Endodermal cell (in vitro differentiated cells): ENCODE results near the gene TMC8. TPM values are rescaled to one million over a fixed set of nuclear protein-coding genes. Genes with fewer than 3 reads are reported as not detected.

Source experiments
- DNase-seq: peaks from one replicate; pipeline ENCODE4 v3.0.0-alpha.2; 2017
- H3K27ac ChIP-seq: 2 replicates; pipeline ENCODE4 v1.5.1; 2013; ENCODE audit warnings: mild to moderate bottlenecking, low read depth, low read length, moderate library complexity
- H3K27me3 ChIP-seq: 2 replicates; pipeline ENCODE4 v1.6.1; 2013; ENCODE audit warnings: mild to moderate bottlenecking, low read length, moderate library complexity; ENCODE audit not compliant: insufficient read depth, control insufficient read depth, poor library complexity, severe bottlenecking
- H3K36me3 ChIP-seq: 2 replicates; pipeline ENCODE4 v1.7.0; 2013; ENCODE audit warnings: mild to moderate bottlenecking, low read length, moderate library complexity; ENCODE audit not compliant: control insufficient read depth, insufficient read depth
- H3K4me1 ChIP-seq: one replicate; pipeline ENCODE4 v1.7.0; 2013; ENCODE audit warnings: low read length; ENCODE audit not compliant: control insufficient read depth, insufficient read depth
- H3K4me3 ChIP-seq: 2 replicates; pipeline ENCODE4 v1.5.1; 2013; ENCODE audit warnings: mild to moderate bottlenecking, low read length, moderate library complexity
- H3K9ac ChIP-seq: 2 replicates; pipeline ENCODE4 v1.6.1; 2013; ENCODE audit warnings: mild to moderate bottlenecking, low read length, moderate library complexity; ENCODE audit not compliant: poor library complexity, severe bottlenecking; ENCODE audit errors: extremely low read depth
- H3K9me3 ChIP-seq: 2 replicates; pipeline ENCODE4 v1.6.1; 2013; ENCODE audit warnings: mild to moderate bottlenecking, low read length, moderate library complexity; ENCODE audit not compliant: control insufficient read depth
- H3K27ac Mint-ChIP-seq: 2 replicates; pipeline ENCODE4 v1.8.0; 2020; ENCODE audit warnings: mixed read lengths
- H3K27me3 Mint-ChIP-seq: 2 replicates; pipeline ENCODE4 v1.8.0; 2021; ENCODE audit warnings: mild to moderate bottlenecking, mixed read lengths; ENCODE audit not compliant: insufficient read depth
- H3K36me3 Mint-ChIP-seq: 2 replicates; pipeline ENCODE4 v1.8.0; 2020; ENCODE audit warnings: low read depth, mixed read lengths
- H3K4me1 Mint-ChIP-seq: 2 replicates; pipeline ENCODE4 v1.8.0; 2020; ENCODE audit warnings: mixed read lengths
- H3K4me3 Mint-ChIP-seq: 2 replicates; pipeline ENCODE4 v1.8.0; 2020; ENCODE audit warnings: mild to moderate bottlenecking, moderate library complexity, mixed read lengths
- H3K9me3 Mint-ChIP-seq: 2 replicates; pipeline ENCODE4 v1.8.0; 2020; ENCODE audit warnings: mild to moderate bottlenecking, mixed read lengths
- WGBS, 2 experiments: methylation state at CpG; one replicate each; pipeline versions ENCODE4 v1.1.5 to v1.1.7; 2013; ENCODE audit warnings: missing lambda C conversion rate in 2 of 2, mixed read lengths in 1 of 2; ENCODE audit not compliant: insufficient coverage in 1 of 2, insufficient read length in 1 of 2; 5-methylcytosine and 5-hydroxymethylcytosine counted together
- total RNA-seq, 2 donors: library from RNA; stranded (reverse); fragmentation: NEBNext Ultra II Directional in 1 of 2; extraction: Animal tissue kit (Norgen Biotek cat#: 25700) in 1 of 2; gene quantifications; 2 replicates in 1 of 2; 3 replicates in 1 of 2; pipeline ENCODE4 v1.2.1, GENCODE V29; 2021
- TF ChIP-seq, protein P1 (sequence below): fragments of 200-600 bp; sonication (generic); conservative IDR thresholded peaks from 2 replicates; pipeline ENCODE4 v1.5.0; 2021; ENCODE audit warnings: antibody characterized with exemption, mild to moderate bottlenecking

The TMC8 gene
- total RNA-seq, 2 donors from 2014 or later = 0.90 to 3.0 TPM

DNA sequence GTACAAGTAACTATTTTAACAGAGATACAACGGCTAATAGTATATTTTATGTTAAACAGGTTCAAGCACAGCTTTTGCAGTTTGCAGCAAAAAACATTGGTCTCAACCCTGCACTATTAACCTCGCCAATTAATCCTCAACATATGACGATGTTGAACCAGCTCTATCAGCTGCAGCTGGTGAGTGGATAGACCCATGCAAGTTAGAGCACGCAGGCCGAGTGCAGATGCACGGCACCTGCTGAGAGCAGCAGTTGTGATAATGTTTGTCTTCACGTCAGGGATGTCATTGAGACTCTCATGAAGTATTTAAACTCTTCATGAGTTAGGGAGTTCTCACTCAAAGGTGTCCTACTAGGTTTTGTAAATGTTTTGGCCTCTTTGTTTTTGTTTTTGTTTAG is 47.6 kb upstream of the TMC8 start:
- Histone ChIP-seq H3K27ac (no peak overlapping the region), H3K4me3 (no peak overlapping the region), H3K36me3 (peaks cover 70% of the 10 kb centered on the region), H3K27me3 (no peaks in the 10 kb centered on the region), H3K4me1 (no peaks in the 10 kb centered on the region), H3K9ac (no peak overlapping the region), H3K9me3 (no peaks in the 10 kb centered on the region)
- H3K9me3 Mint-ChIP-seq = no peaks in the 10 kb centered on the region
- DNase-seq = no peak
- TF ChIP-seq, protein P1, sequence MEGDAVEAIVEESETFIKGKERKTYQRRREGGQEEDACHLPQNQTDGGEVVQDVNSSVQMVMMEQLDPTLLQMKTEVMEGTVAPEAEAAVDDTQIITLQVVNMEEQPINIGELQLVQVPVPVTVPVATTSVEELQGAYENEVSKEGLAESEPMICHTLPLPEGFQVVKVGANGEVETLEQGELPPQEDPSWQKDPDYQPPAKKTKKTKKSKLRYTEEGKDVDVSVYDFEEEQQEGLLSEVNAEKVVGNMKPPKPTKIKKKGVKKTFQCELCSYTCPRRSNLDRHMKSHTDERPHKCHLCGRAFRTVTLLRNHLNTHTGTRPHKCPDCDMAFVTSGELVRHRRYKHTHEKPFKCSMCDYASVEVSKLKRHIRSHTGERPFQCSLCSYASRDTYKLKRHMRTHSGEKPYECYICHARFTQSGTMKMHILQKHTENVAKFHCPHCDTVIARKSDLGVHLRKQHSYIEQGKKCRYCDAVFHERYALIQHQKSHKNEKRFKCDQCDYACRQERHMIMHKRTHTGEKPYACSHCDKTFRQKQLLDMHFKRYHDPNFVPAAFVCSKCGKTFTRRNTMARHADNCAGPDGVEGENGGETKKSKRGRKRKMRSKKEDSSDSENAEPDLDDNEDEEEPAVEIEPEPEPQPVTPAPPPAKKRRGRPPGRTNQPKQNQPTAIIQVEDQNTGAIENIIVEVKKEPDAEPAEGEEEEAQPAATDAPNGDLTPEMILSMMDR = no peak
- peaks cover 61% of the 10 kb centered on the region for H3K36me3 Mint-ChIP-seq
- no peak overlapping the region for H3K27ac Mint-ChIP-seq
- H3K27me3 Mint-ChIP-seq = no peaks in the 10 kb centered on the region
- WGBS, 2 experiments = 92 to 98% methylated on average over 6 to 7 of the region's 7 CpGs
- no peaks in the 10 kb centered on the region for H3K4me1 Mint-ChIP-seq
- H3K4me3 Mint-ChIP-seq = no peak overlapping the region

DNA sequence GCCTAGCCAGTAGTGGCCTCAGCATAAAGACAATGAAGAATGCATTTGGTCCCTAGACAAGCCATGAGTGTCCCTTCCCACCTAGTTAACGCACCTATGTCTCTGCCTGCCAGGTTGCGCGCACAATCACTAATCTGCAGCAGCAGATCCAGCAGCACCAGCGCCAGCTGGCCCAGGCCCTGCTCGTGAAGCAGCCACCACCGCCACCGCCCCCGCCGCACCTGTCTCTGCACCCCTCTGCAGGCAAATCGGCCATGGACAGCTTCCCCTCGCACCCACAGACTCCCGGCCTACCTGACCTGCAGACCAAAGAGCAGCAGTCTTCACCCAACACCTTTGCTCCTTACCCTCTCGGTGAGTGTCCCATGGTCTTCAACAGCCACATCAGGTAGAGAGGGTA is 43.8 kb upstream of the TMC8 start:
- Mint-ChIP-seq H3K27ac (no peak overlapping the region), H3K36me3 (peaks cover 63% of the 10 kb centered on the region), H3K9me3 (no peaks in the 10 kb centered on the region), H3K4me1 (no peaks in the 10 kb centered on the region), H3K4me3 (no peak overlapping the region), H3K27me3 (no peaks in the 10 kb centered on the region)
- H3K4me3 ChIP-seq = no peak overlapping the region
- H3K4me1 ChIP-seq = no peaks in the 10 kb centered on the region
- TF ChIP-seq, protein P1 = no peak
- DNase-seq = no peak
- no peaks in the 10 kb centered on the region for H3K9me3 ChIP-seq
- 96 to 99% methylated on average over 12 to 13 of the region's 13 CpGs for WGBS, 2 experiments
- no peak overlapping the region for H3K27ac ChIP-seq
- no peak overlapping the region for H3K9ac ChIP-seq
- no peaks in the 10 kb centered on the region for H3K27me3 ChIP-seq
- H3K36me3 ChIP-seq = peaks cover 73% of the 10 kb centered on the region

DNA sequence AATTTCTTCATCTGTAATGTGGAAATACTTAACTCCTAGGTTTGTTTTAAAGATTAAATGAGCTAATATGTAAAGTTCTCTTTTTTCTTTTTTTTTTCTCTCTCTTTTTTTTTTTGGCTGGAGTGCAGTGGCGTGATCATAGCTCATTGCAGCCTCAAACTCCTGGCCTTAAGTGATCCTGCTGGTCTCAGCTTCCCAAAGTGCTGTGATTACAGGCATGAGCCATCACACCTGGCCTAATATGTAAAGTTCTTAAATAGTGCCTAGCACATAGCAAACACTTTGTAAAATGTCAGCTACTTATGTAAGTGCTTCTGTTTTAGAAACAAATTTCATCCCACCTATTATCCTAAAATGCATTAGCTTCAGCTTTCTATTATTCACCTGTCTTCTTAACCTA is 42.0 kb upstream of the TMC8 start:
- Mint-ChIP-seq H3K27ac (no peak overlapping the region), H3K27me3 (no peaks in the 10 kb centered on the region), H3K4me1 (no peaks in the 10 kb centered on the region), H3K36me3 (peaks cover 62% of the 10 kb centered on the region), H3K4me3 (no peak overlapping the region), H3K9me3 (no peaks in the 10 kb centered on the region)
- TF ChIP-seq, protein P1 = no peak
- Histone ChIP-seq H3K9me3 (no peaks in the 10 kb centered on the region), H3K27me3 (no peaks in the 10 kb centered on the region), H3K9ac (no peak overlapping the region), H3K27ac (no peak overlapping the region), H3K4me1 (no peaks in the 10 kb centered on the region), H3K4me3 (no peak overlapping the region), H3K36me3 (peaks cover 73% of the 10 kb centered on the region)
- DNase-seq = no peak
- 100% methylated on average over 1 of the region's 1 CpG; no CpG with 5 or more reads in 1 of the 2 experiments for WGBS, 2 experiments
